Measurements from ENCODE around the gene MED9.

Gene MED9

GRCh38 chr17:17496189-17497064, 19.6 kb downstream of the MED9 start, which contains the start of gene RASD1 (continued):
- TF ChIP-seq SP2 (tag by site-specific recombination; IDR thresholded peaks at IDR 0.05) (0 out of 2 replicates have a peak, but pooled peaks have one; percentile 7), ZNF404 (tag by site-specific recombination; IDR thresholded peaks at IDR 0.05) (no peak), ZNF26 (tag by site-specific recombination; IDR thresholded peaks at IDR 0.05) (no peak), PRDM1 (tag by site-specific recombination; IDR thresholded peaks at IDR 0.05) (no peak), KLF7 (tag by site-specific recombination; IDR thresholded peaks at IDR 0.05; ENCODE audit: borderline replicate concordance) (no peak), PATZ1 (tag by site-specific recombination; IDR thresholded peaks at IDR 0.05) (peak; percentile 85), FEZF1 (tag by site-specific recombination; IDR thresholded peaks at IDR 0.05) (no peak), ZNF837 (tag by site-specific recombination; IDR thresholded peaks at IDR 0.05) (no peak), ZNF692 (tag by site-specific recombination; IDR thresholded peaks at IDR 0.05) (no peak), AEBP2 (tag by site-specific recombination; IDR thresholded peaks at IDR 0.05; ENCODE audit: borderline replicate concordance) (no peak), ZNF561 (tag by site-specific recombination; IDR thresholded peaks at IDR 0.05; ENCODE audit: borderline replicate concordance) (0 out of 2 replicates have a peak, but pooled peaks have one; percentile 57), ZNF433 (tag by site-specific recombination; IDR thresholded peaks at IDR 0.05; ENCODE audit: low read depth) (no peak), ZNF621 (tag by site-specific recombination; IDR thresholded peaks at IDR 0.05) (no peak), ZNF398 (tag by site-specific recombination; IDR thresholded peaks at IDR 0.05) (no peak), SP3 (tag by site-specific recombination; IDR thresholded peaks at IDR 0.05) (peak; percentile 64), SP7 (tag by site-specific recombination; IDR thresholded peaks at IDR 0.05) (peak; percentile 28; the same call in 1 of the 2 replicates), ZNF274 (IDR thresholded peaks at IDR 0.05; ENCODE audit: low read length) (no peak), ZNF274 (tag by site-specific recombination; IDR thresholded peaks at IDR 0.05; ENCODE audit: borderline replicate concordance) (no peak), ZNF175 (tag by site-specific recombination; IDR thresholded peaks at IDR 0.05) (no peak), ZNF48 (tag by site-specific recombination; IDR thresholded peaks at IDR 0.05) (no peak), SCRT2 (tag by site-specific recombination; IDR thresholded peaks at IDR 0.05) (no peak), ZNF132 (tag by site-specific recombination; IDR thresholded peaks at IDR 0.05; ENCODE audit: borderline replicate concordance) (no peak), ZNF510 (tag by site-specific recombination; IDR thresholded peaks at IDR 0.05; ENCODE audit: insufficient replicate concordance) (no peak), ZBTB7A (tag by site-specific recombination; IDR thresholded peaks at IDR 0.05; ENCODE audit: low read depth) (peak; percentile 67; the same call in 1 of the 2 replicates), ZNF211 (tag by site-specific recombination; IDR thresholded peaks at IDR 0.05; ENCODE audit: low read depth) (no peak), ZNF645 (tag by site-specific recombination; IDR thresholded peaks at IDR 0.05) (no peak), ZNF18 (tag by site-specific recombination; IDR thresholded peaks at IDR 0.05) (no peak), ZNF292 (tag by site-specific recombination; IDR thresholded peaks at IDR 0.05; ENCODE audit: borderline replicate concordance, low read depth) (no peak)
